ENCODE results near the gene RASA3. TPM values are rescaled to one million over a fixed set of nuclear protein-coding genes. Genes with fewer than 3 reads are reported as not detected.

Gene RASA3
- total RNA-seq, 2 donors from 2014 or later, result 6.3 to 12.0 TPM

DNA sequence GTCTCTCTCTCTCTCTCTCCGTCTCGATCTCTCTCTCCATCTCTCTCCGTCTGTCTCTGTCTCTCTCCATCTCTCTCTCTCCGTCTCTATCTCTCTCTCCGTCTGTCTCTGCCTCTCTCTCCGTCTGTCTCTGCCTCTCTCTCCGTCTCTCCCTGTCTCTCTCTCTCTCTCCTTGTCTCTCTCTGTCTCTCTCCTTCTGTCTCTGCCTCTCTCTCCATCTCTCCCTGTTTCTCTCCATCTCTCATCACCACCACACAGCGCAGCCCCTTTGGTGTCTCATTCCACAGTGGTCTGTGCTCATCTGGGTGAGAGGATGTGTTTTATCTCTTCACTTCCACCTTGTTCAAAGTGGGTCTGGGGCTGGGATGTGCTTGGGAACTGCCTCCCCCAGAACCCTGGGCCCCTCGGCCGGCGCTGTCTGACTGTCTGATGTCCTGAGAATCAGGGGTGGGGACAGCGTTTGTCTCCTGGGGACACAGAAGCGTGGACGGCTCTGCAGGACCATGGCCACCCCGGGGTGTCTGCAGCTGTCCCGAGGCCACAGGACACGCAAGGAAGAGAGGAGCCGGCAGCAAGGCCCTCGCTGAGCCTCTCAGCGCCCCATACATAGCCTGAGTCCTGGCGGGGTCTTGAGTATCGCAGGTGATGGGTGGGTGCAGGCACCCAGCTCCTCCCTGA is 118.3 kb downstream of the RASA3 start:
- no peak overlapping the region for H3K4me3 ChIP-seq (ENCODE audit: low read length)
- Mint-ChIP-seq H3K9me3 (no peaks in the 10 kb centered on the region), H3K27ac (no peak overlapping the region), H3K4me1 (no peaks in the 10 kb centered on the region), H3K27me3 (ENCODE audit: insufficient read depth) (no peaks in the 10 kb centered on the region), H3K4me3 (no peak overlapping the region), H3K36me3 (ENCODE audit: low read depth) (peaks cover 16% of the 10 kb centered on the region)
- H3K9ac ChIP-seq (ENCODE audit: extremely low read depth, low read length, poor library complexity, severe bottlenecking), result no peak overlapping the region
- no peaks in the 10 kb centered on the region for H3K9me3 ChIP-seq (ENCODE audit: control insufficient read depth, low read length)
- no peak for DNase-seq
- H3K4me1 ChIP-seq (ENCODE audit: control insufficient read depth, insufficient read depth, low read length), result no peaks in the 10 kb centered on the region
- no peak overlapping the region for H3K27ac ChIP-seq (ENCODE audit: low read depth, low read length)
- H3K36me3 ChIP-seq (ENCODE audit: control insufficient read depth, insufficient read depth, low read length), result no peaks in the 10 kb centered on the region
- H3K27me3 ChIP-seq (ENCODE audit: control insufficient read depth, insufficient read depth, low read length, poor library complexity, severe bottlenecking), result no peaks in the 10 kb centered on the region
- TF ChIP-seq, protein P1, sequence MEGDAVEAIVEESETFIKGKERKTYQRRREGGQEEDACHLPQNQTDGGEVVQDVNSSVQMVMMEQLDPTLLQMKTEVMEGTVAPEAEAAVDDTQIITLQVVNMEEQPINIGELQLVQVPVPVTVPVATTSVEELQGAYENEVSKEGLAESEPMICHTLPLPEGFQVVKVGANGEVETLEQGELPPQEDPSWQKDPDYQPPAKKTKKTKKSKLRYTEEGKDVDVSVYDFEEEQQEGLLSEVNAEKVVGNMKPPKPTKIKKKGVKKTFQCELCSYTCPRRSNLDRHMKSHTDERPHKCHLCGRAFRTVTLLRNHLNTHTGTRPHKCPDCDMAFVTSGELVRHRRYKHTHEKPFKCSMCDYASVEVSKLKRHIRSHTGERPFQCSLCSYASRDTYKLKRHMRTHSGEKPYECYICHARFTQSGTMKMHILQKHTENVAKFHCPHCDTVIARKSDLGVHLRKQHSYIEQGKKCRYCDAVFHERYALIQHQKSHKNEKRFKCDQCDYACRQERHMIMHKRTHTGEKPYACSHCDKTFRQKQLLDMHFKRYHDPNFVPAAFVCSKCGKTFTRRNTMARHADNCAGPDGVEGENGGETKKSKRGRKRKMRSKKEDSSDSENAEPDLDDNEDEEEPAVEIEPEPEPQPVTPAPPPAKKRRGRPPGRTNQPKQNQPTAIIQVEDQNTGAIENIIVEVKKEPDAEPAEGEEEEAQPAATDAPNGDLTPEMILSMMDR (conservative IDR thresholded peaks at IDR 0.05), result no peak
- 96 to 97% methylated on average over 20 to 22 of the region's 22 CpGs for WGBS, 2 experiments (ENCODE audit: insufficient coverage in 1 of 2, insufficient read length in 1 of 2)

DNA sequence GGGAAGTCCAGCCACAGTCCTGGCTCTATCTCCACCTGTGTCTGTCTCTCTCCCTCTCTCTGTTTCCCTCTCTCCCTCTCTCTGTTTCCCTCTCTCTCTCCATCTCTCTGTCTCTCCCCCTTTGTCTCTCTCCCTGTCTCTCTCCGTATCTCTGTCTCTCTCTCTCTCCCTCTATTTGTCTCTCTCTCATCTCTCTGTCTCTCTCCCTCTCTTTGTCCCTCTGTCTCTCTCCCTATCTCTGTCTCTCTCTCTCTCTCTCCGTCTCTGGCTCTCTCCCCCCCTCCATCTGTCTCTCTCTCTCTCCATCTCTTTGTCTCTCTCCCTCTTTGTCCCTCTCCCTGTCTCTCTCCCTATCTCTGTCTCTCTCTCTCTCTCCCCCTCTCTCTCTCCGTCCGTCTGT is 119.1 kb downstream of the RASA3 start:
- Histone ChIP-seq H3K4me3 (ENCODE audit: low read length) (no peak overlapping the region), H3K9me3 (ENCODE audit: control insufficient read depth, low read length) (no peaks in the 10 kb centered on the region), H3K4me1 (ENCODE audit: control insufficient read depth, insufficient read depth, low read length) (no peaks in the 10 kb centered on the region), H3K36me3 (ENCODE audit: control insufficient read depth, insufficient read depth, low read length) (no peaks in the 10 kb centered on the region), H3K27me3 (ENCODE audit: control insufficient read depth, insufficient read depth, low read length, poor library complexity, severe bottlenecking) (no peaks in the 10 kb centered on the region), H3K9ac (ENCODE audit: extremely low read depth, low read length, poor library complexity, severe bottlenecking) (no peak overlapping the region), H3K27ac (ENCODE audit: low read depth, low read length) (no peak overlapping the region)
- no peak for DNase-seq
- Mint-ChIP-seq H3K27ac (no peak overlapping the region), H3K4me1 (no peaks in the 10 kb centered on the region), H3K9me3 (no peaks in the 10 kb centered on the region), H3K27me3 (ENCODE audit: insufficient read depth) (no peaks in the 10 kb centered on the region), H3K36me3 (ENCODE audit: low read depth) (peaks cover 16% of the 10 kb centered on the region), H3K4me3 (no peak overlapping the region)
- TF ChIP-seq, protein P1 (conservative IDR thresholded peaks at IDR 0.05), result no peak
- 75 to 84% methylated on average over 4 of the region's 4 CpGs for WGBS, 2 experiments (ENCODE audit: insufficient coverage in 1 of 2, insufficient read length in 1 of 2)

DNA sequence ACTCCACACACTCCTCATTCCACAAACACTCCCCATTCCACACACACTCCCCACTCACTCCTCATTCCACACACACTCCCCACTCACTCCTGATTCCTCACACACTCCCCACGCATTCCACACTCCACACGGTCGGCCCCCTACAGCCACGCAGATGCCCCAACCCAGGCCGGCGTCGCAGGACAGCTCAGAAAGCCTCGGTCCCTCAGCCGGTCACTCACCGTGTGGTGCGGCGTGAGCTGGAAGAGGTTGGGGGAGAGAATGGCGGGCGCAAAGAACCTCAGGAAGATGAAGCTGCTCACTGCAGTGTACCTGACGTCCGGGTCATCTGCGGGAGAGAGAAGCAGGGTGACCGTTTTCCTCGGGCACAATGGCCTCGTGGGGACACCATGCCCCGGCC is 119.5 kb downstream of the RASA3 start:
- no peaks in the 10 kb centered on the region for H3K4me1 Mint-ChIP-seq
- Histone ChIP-seq H3K4me1 (ENCODE audit: control insufficient read depth, insufficient read depth, low read length) (no peaks in the 10 kb centered on the region), H3K27ac (ENCODE audit: low read depth, low read length) (no peak overlapping the region), H3K9ac (ENCODE audit: extremely low read depth, low read length, poor library complexity, severe bottlenecking) (no peak overlapping the region), H3K36me3 (ENCODE audit: control insufficient read depth, insufficient read depth, low read length) (no peaks in the 10 kb centered on the region), H3K4me3 (ENCODE audit: low read length) (no peak overlapping the region), H3K27me3 (ENCODE audit: control insufficient read depth, insufficient read depth, low read length, poor library complexity, severe bottlenecking) (no peaks in the 10 kb centered on the region), H3K9me3 (ENCODE audit: control insufficient read depth, low read length) (no peaks in the 10 kb centered on the region)
- no peaks in the 10 kb centered on the region for H3K27me3 Mint-ChIP-seq (ENCODE audit: insufficient read depth)
- no peak for DNase-seq
- TF ChIP-seq, protein P1 (conservative IDR thresholded peaks at IDR 0.05), result no peak
- 93 to 94% methylated on average over 11 to 21 of the region's 21 CpGs for WGBS, 2 experiments (ENCODE audit: insufficient coverage in 1 of 2, insufficient read length in 1 of 2)
- no peak overlapping the region for H3K27ac Mint-ChIP-seq
- no peak overlapping the region for H3K4me3 Mint-ChIP-seq
- no peaks in the 10 kb centered on the region for H3K9me3 Mint-ChIP-seq
- peaks cover 16% of the 10 kb centered on the region for H3K36me3 Mint-ChIP-seq (ENCODE audit: low read depth)
